B cell (primary cell): ENCODE data around the gene TLR10. TPM values are rescaled to one million over a fixed set of nuclear protein-coding genes. Genes with fewer than 3 reads are reported as not detected.

Experiments
- ATAC-seq: fragments of 200-7000 bp; cut with Tn5 transposase; one replicate; pipeline ENCODE4 v1.10.0; 2021; ENCODE audit warnings: low read depth, mild to moderate bottlenecking, moderate number of reproducible peaks, moderate library complexity
- CTCF ChIA-PET: fragments of 350-600 bp; sonication (Branson Sonifier 250); formaldehyde crosslinking; loops from one replicate; lab custom pipeline; 2021; ENCODE audit warnings: antibody characterized with exemption, inconsistent platforms; lab: Charles Lee
- POLR2A ChIA-PET: fragments of 350-600 bp; sonication (Branson Sonifier 250); formaldehyde crosslinking; loops from one replicate; lab custom pipeline; 2021; ENCODE audit warnings: antibody characterized with exemption; lab: Charles Lee
- DNase-seq: peaks from one replicate; pipeline ENCODE4 v3.0.0; 2013
- H2AFZ ChIP-seq: 2 replicates; pipeline ENCODE4 v1.6.1; 2012; ENCODE audit warnings: mild to moderate bottlenecking, low read depth, low read length; ENCODE audit not compliant: insufficient read depth, poor library complexity, severe bottlenecking
- H3K27ac ChIP-seq, 2 donors: 1 replicate in 1 of 2; 2 replicates in 1 of 2; pipeline ENCODE4 v1.5.1; 2012 to 2013; ENCODE audit warnings: low read length in 2 of 2, mild to moderate bottlenecking in 2 of 2, moderate library complexity in 1 of 2
- H3K27me3 ChIP-seq, 4 experiments: fragments of 200-600 bp in 1 of 4; sonication (generic) in 1 of 4; replicated peaks in 1 of 4; 1 replicate in 2 of 4; 2 replicates in 2 of 4; pipeline versions ENCODE4 v1.6.1 to v1.7.0; 2013 to 2016; ENCODE audit warnings: low read length in 3 of 4, mild to moderate bottlenecking in 2 of 4, mixed read lengths in 1 of 4, moderate library complexity in 1 of 4; ENCODE audit not compliant: insufficient read depth in 4 of 4, control insufficient read depth in 3 of 4; ENCODE audit errors: control extremely low read depth in 1 of 4
- H3K36me3 ChIP-seq, 2 experiments: replicated peaks in 1 of 2; 1 replicate in 1 of 2; 2 replicates in 1 of 2; pipeline versions ENCODE4 v1.6.1 to v1.7.1; 2013; ENCODE audit warnings: low read length in 1 of 2; ENCODE audit not compliant: insufficient read depth in 2 of 2, control insufficient read depth in 1 of 2; ENCODE audit errors: control extremely low read depth in 1 of 2, extremely low read depth in 1 of 2
- H3K4me1 ChIP-seq, 2 donors: fragments of 200-600 bp in 1 of 2; sonication (generic) in 1 of 2; 1 replicate in 1 of 2; 2 replicates in 1 of 2; pipeline versions ENCODE4 v1.5.1 to v1.6.1; 2013 to 2017; ENCODE audit warnings: low read length in 2 of 2; ENCODE audit not compliant: control insufficient read depth in 2 of 2, insufficient read depth in 2 of 2
- H3K4me2 ChIP-seq: replicated peaks from 2 replicates; pipeline ENCODE3; 2012; ENCODE audit warnings: mild to moderate bottlenecking, low read depth, low read length; ENCODE audit not compliant: poor library complexity, severe bottlenecking
- H3K4me3 ChIP-seq, 5 experiments: fragments of 200-600 bp in 1 of 5; sonication (generic) in 1 of 5; 1 replicate in 3 of 5; 2 replicates in 2 of 5; pipeline versions ENCODE4 v1.5.1 to v1.7.0; 2011 to 2016; ENCODE audit warnings: low read length in 4 of 5, mild to moderate bottlenecking in 4 of 5, low read depth in 2 of 5, control low read depth in 1 of 5, moderate library complexity in 1 of 5; ENCODE audit not compliant: insufficient read depth in 1 of 5; ENCODE audit errors: control extremely low read depth in 1 of 5, extremely low read depth in 1 of 5
- H3K79me2 ChIP-seq: fragments of 200-600 bp; sonication (generic); one replicate; pipeline ENCODE4 v1.6.0; 2016; ENCODE audit warnings: low read length; ENCODE audit not compliant: control insufficient read depth, insufficient read depth
- H3K9ac ChIP-seq: fragments of 200-600 bp; sonication (generic); 2 replicates; pipeline ENCODE4 v1.6.1; 2017; ENCODE audit warnings: mild to moderate bottlenecking, low read length, moderate library complexity
- H3K9me3 ChIP-seq, 3 donors: one replicate each; pipeline versions ENCODE4 v1.6.1 to v1.7.1; 2013; ENCODE audit warnings: low read length in 2 of 3; ENCODE audit not compliant: control insufficient read depth in 2 of 3, insufficient read depth in 1 of 3; ENCODE audit errors: control extremely low read depth in 1 of 3
- H4K20me1 ChIP-seq: 2 replicates; pipeline ENCODE4 v1.6.0; 2012; ENCODE audit warnings: mild to moderate bottlenecking, low read length; ENCODE audit not compliant: insufficient read depth, control insufficient read depth, poor library complexity, severe bottlenecking
- H3K27ac Mint-ChIP-seq: one replicate; pipeline ENCODE4 v1.8.0; 2021; ENCODE audit warnings: mixed read lengths
- H3K27me3 Mint-ChIP-seq: one replicate; pipeline ENCODE4 v1.8.0; 2021; ENCODE audit warnings: mixed read lengths
- H3K4me1 Mint-ChIP-seq: one replicate; pipeline ENCODE4 v1.8.0; 2021; ENCODE audit warnings: mixed read lengths
- H3K4me3 Mint-ChIP-seq: one replicate; pipeline ENCODE4 v1.8.0; 2021; ENCODE audit warnings: mixed read lengths
- H3K9me3 Mint-ChIP-seq: one replicate; pipeline ENCODE4 v1.8.0; 2022; ENCODE audit warnings: mixed read lengths; ENCODE audit not compliant: insufficient read depth
- EZH2 ChIP-seq: IDR thresholded peaks from 2 replicates; pipeline ENCODE4 v1.6.1; 2012; ENCODE audit warnings: borderline replicate concordance, low read depth, mild to moderate bottlenecking, moderate library complexity, low read length; ENCODE audit not compliant: insufficient read depth, poor library complexity, severe bottlenecking
- WGBS: methylation state at CpG from one replicate; pipeline ENCODE4 v1.1.5; 2013; ENCODE audit warnings: missing lambda C conversion rate; ENCODE audit not compliant: insufficient coverage; 5-methylcytosine and 5-hydroxymethylcytosine counted together
- intact Hi-C: fragments of 100-400 bp; cut with micrococcal nuclease; formaldehyde crosslinking; loops from one replicate; pipeline ENCODE4 v1.10.0; 2022
- polyA plus RNA-seq: library from polyadenylated mRNA; depleted of rRNA; stranded (reverse); fragments of >200 nt; gene quantifications from 2 replicates; pipeline ENCODE4 v1.2.3, GENCODE V29; 2012
- total RNA-seq, 2 donors: library from RNA; stranded (reverse); fragments of 120-200 nt in 1 of 2; gene quantifications; 1 replicate in 1 of 2; 2 replicates in 1 of 2; pipeline versions ENCODE4 v1.2.3 to v1.2.4, GENCODE V29; 2013 to 2022
- TF ChIP-seq, protein P1 (sequence below): fragments of 200-600 bp; IDR thresholded peaks from one replicate; pipeline ENCODE4 v1.8.0; 2022; ENCODE audit warnings: antibody characterized with exemption, mild to moderate bottlenecking

The TLR10 gene
- total and polyA plus RNA-seq, 2 donors (not counting 1 experiment from before 2014, with no cell fraction given), result 48.0 to 51.5 TPM

DNA sequence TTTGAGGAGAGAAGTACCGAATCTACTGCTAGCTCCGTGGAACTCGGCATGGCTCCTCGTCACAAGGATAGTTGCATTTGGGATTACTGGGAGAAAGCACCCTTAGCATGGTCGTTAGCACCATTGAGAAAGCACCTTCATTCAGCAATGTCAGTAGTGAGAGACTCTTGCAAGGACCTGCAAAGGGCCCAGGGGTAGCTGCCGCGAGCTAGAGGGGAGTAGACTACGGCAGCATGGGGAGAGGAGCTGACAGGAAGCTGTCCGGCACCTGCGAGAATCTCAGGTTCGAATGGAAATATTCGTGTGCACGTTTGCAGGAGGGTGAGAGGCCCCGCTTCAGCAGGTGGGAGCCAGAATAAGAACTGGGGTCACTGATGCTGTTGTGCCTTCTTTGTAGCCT is 20.2 kb downstream of the TLR10 start:
- H4K20me1 ChIP-seq, result no peaks in the 10 kb centered on the region
- H3K27ac ChIP-seq, result peak overlapping the region; percentile 91 to 95
- Mint-ChIP-seq H3K9me3 (peaks cover 2% of the 10 kb centered on the region), H3K27me3 (no peaks in the 10 kb centered on the region), H3K4me1 (peaks cover 80% of the 10 kb centered on the region), H3K27ac (peak overlapping the region; percentile 98), H3K4me3 (peak overlapping the region; percentile 84)
- no peaks in the 10 kb centered on the region for H3K27me3 ChIP-seq
- ChIA-PET POLR2A (interaction anchor here (0.6 to 5.6 kb wide), 4 partner anchors 20 to 93 kb away, joined by 6 to 110 read pairs (median 20); partner anchors contain the start of genes TLR1, TLR10 and TLR6), CTCF (interaction anchor here (0.6 to 19.2 kb wide), 12 partner anchors 7 to 1216 kb away, joined by 3 to 620 read pairs (median 25); partner anchors contain the start of genes TLR1, TLR10 and TLR6)
- H3K4me2 ChIP-seq, result peak overlapping the region; percentile 73
- intact Hi-C loops, result loop anchor here (5.0 to 10.0 kb wide), 2 partner anchors 875 to 1542 kb away; partner anchors contain the start of gene SMIM14
- peak overlapping the region; percentile 64 for H2AFZ ChIP-seq
- WGBS, result 32% methylated on average over 14 of the region's 14 CpGs
- H3K9ac ChIP-seq, result peak overlapping the region; percentile 48
- ATAC-seq (no peak), DNase-seq (peak; percentile 52)
- peaks cover 52% of the 10 kb centered on the region for H3K79me2 ChIP-seq
- peaks cover under 1 to 1% of the 10 kb centered on the region in 2 experiments for H3K36me3 ChIP-seq
- peaks cover 1 to 16% (median 8%) of the 10 kb centered on the region in 3 donors for H3K9me3 ChIP-seq
- TF ChIP-seq, protein P1, sequence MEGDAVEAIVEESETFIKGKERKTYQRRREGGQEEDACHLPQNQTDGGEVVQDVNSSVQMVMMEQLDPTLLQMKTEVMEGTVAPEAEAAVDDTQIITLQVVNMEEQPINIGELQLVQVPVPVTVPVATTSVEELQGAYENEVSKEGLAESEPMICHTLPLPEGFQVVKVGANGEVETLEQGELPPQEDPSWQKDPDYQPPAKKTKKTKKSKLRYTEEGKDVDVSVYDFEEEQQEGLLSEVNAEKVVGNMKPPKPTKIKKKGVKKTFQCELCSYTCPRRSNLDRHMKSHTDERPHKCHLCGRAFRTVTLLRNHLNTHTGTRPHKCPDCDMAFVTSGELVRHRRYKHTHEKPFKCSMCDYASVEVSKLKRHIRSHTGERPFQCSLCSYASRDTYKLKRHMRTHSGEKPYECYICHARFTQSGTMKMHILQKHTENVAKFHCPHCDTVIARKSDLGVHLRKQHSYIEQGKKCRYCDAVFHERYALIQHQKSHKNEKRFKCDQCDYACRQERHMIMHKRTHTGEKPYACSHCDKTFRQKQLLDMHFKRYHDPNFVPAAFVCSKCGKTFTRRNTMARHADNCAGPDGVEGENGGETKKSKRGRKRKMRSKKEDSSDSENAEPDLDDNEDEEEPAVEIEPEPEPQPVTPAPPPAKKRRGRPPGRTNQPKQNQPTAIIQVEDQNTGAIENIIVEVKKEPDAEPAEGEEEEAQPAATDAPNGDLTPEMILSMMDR, result no peak
- no peak for TF ChIP-seq EZH2
- peak overlapping the region in 4 of 5 experiments; percentile 12 to 50 (median 20) for H3K4me3 ChIP-seq
- H3K4me1 ChIP-seq, result peaks cover 74 to 82% of the 10 kb centered on the region in 2 donors

DNA sequence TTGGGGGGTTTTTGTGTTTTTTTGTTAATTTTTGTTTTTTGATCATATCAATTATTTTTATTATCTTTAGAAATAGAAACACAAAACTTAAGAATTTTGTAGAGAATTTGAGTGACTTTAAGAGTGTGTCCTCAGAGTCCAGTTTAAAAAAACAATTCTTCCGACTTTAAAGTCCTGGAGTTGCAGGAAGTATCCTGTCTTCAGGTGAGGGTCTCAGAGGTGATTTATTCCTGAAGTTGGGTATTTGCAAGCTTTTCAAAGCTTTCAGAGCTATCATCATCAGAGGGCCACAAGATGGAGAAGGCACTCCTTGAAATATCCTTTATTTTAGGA is 23.0 kb downstream of the TLR10 start:
- ChIA-PET POLR2A (interaction anchor here (0.6 to 5.6 kb wide), 5 partner anchors 23 to 588 kb away, joined by 3 to 110 read pairs (median 6); partner anchors contain the start of genes TLR1, TLR10 and TLR6), CTCF (interaction anchor here (0.6 to 19.2 kb wide), 61 partner anchors 10 to 691 kb away, joined by 3 to 620 read pairs (median 6); partner anchors contain the start of genes FAM114A1, TLR1, TLR10 and TLR6)
- H3K9me3 Mint-ChIP-seq, result no peaks in the 10 kb centered on the region
- Histone ChIP-seq H3K4me1 (peaks cover 64 to 75% of the 10 kb centered on the region in 2 donors), H3K27me3 (no peaks in the 10 kb centered on the region), H3K9ac (no peak overlapping the region), H3K36me3 (no peaks in the 10 kb centered on the region), H4K20me1 (no peaks in the 10 kb centered on the region), H3K4me2 (peak overlapping the region; percentile 73), H3K9me3 (peaks cover 0 to 5% (median 0%) of the 10 kb centered on the region in 3 donors), H3K79me2 (peaks cover 34% of the 10 kb centered on the region), H2AFZ (no peak overlapping the region), H3K4me3 (no peak overlapping the region), H3K27ac (peak overlapping the region; percentile 89 to 95)
- no peak overlapping the region for H3K27ac Mint-ChIP-seq
- H3K4me3 Mint-ChIP-seq, result peak overlapping the region; percentile 26
- ATAC-seq (no peak), DNase-seq (no peak)
- no CpG with 5 or more reads among the region's 1 CpG for WGBS
- no peaks in the 10 kb centered on the region for H3K27me3 Mint-ChIP-seq
- intact Hi-C loops, result loop anchor here (1.0 to 10.0 kb wide), 6 partner anchors 102 to 1545 kb away; partner anchors contain the start of gene SMIM14
- TF ChIP-seq, protein P1, result peak; percentile 17
- no peak for TF ChIP-seq EZH2
- H3K4me1 Mint-ChIP-seq, result peaks cover 60% of the 10 kb centered on the region
